IPS-NIHi7 (cell line): ENCODE data around the gene FXR2.
A peak's percentile ranks its signal among the peaks of the same experiment; 100 is the strongest.
"Not testable (repeated sequence)": the region's sequence is repeated elsewhere in the genome, so short reads cannot be mapped to it uniquely, and the experiment has no call there.

Source experiments
- DNase-seq: peaks from one replicate; pipeline ENCODE4 v3.0.0; 2012; ENCODE audit warnings: mixed read lengths; ENCODE audit errors: extremely low spot score

FXR2 gene

GRCh38 chr17:7614425-7615264 is at the start of gene FXR2:
TSS of gene FXR2 (minus strand) at chr17:7614897. CDS start at chr17:7614532, 365 bp downstream.
- DNase-seq = peak; percentile 98

- peak; percentile 86 for DNase-seq
Measured at GRCh38 chr17:7656958-7657609, 42.4 kb upstream of the FXR2 start.

- no peak for DNase-seq
Measured at GRCh38 chr17:7655541-7655840, 40.8 kb upstream of the FXR2 start.

GRCh38 chr17:7654832-7655540 is 40.3 kb upstream of the FXR2 start:
- DNase-seq = no peak

GRCh38 chr17:7652388-7653356 is 38.0 kb upstream of the FXR2 start:
- DNase-seq = no peak

- peak; percentile 43 for DNase-seq
Measured at GRCh38 chr17:7651665-7652387, 37.1 kb upstream of the FXR2 start.

- no peak for DNase-seq
Measured at GRCh38 chr17:7651097-7651664, 36.5 kb upstream of the FXR2 start.

- peak; percentile 95 for DNase-seq
Measured at GRCh38 chr17:7650509-7651096, 35.9 kb upstream of the FXR2 start, which contains the start of gene ATP1B2. TSS of gene ATP1B2 (plus strand) at chr17:7650926. CDS start at chr17:7651519, 593 bp downstream.

GRCh38 chr17:7647018-7647417 is 32.3 kb upstream of the FXR2 start:
- no peak for DNase-seq

- DNase-seq = no peak
Measured at GRCh38 chr17:7646457-7646856, 31.8 kb upstream of the FXR2 start.

GRCh38 chr17:7644775-7645174 is 30.1 kb upstream of the FXR2 start:
- no peak for DNase-seq

- not testable (repeated sequence) for DNase-seq
Measured at GRCh38 chr17:7641635-7642034, 26.9 kb upstream of the FXR2 start.

- no peak for DNase-seq
Measured at GRCh38 chr17:7640783-7641182, 26.1 kb upstream of the FXR2 start.

GRCh38 chr17:7636163-7636562 is 21.5 kb upstream of the FXR2 start:
- peak; percentile 11 for DNase-seq

GRCh38 chr17:7634384-7634783 is 19.7 kb upstream of the FXR2 start:
- peak; percentile 85 for DNase-seq

GRCh38 chr17:7633093-7633492 is 18.4 kb upstream of the FXR2 start:
- no peak for DNase-seq

GRCh38 chr17:7632492-7632894 is 17.8 kb upstream of the FXR2 start:
- DNase-seq = peak; percentile 76

GRCh38 chr17:7631398-7632380 is 17.0 kb upstream of the FXR2 start:
- no peak for DNase-seq
